Loucy (cell line): ENCODE results near the gene SBF2.

Experiments used
- H2AFZ ChIP-seq: fragments of 200-600 bp; sonication (generic); 2 replicates; pipeline ENCODE4 v1.6.0; 2016; ENCODE audit warnings: antibody characterized with exemption, mild to moderate bottlenecking, low read length, moderate library complexity
- H3F3A ChIP-seq: fragments of 200-600 bp; 2 replicates; pipeline ENCODE4 v1.6.0; 2016; ENCODE audit warnings: antibody characterized with exemption, low read depth, mild to moderate bottlenecking
- H3K27me3 ChIP-seq: fragments of 200-600 bp; sonication (generic); 2 replicates; pipeline ENCODE4 v1.6.1; 2014; ENCODE audit warnings: low read length, mild to moderate bottlenecking; ENCODE audit not compliant: insufficient read depth, poor library complexity, severe bottlenecking
- H3K36me3 ChIP-seq: fragments of 200-600 bp; sonication (generic); 2 replicates; pipeline ENCODE4 v1.6.1; 2016; ENCODE audit warnings: low read length; ENCODE audit not compliant: insufficient read depth
- H3K4me1 ChIP-seq: fragments of 200-600 bp; sonication (generic); 2 replicates; pipeline ENCODE4 v1.5.1; 2014; ENCODE audit warnings: low read length, mild to moderate bottlenecking; ENCODE audit not compliant: insufficient read depth, poor library complexity, severe bottlenecking
- H3K4me2 ChIP-seq: fragments of 200-600 bp; sonication (generic); 2 replicates; pipeline ENCODE4 v1.6.0; 2014; ENCODE audit warnings: antibody characterized with exemption, low read length, low read depth, mild to moderate bottlenecking; ENCODE audit not compliant: poor library complexity, severe bottlenecking
- H3K4me3 ChIP-seq: fragments of 200-600 bp; sonication (generic); 2 replicates; pipeline ENCODE4 v1.5.1; 2014; ENCODE audit warnings: low read length, mild to moderate bottlenecking, mixed read lengths; ENCODE audit not compliant: poor library complexity, severe bottlenecking
- H3K79me2 ChIP-seq: fragments of 200-600 bp; sonication (generic); 2 replicates; pipeline ENCODE4 v1.6.1; 2014; ENCODE audit warnings: low read length; ENCODE audit not compliant: insufficient read depth
- H3K9ac ChIP-seq: fragments of 200-600 bp; sonication (generic); 2 replicates; pipeline ENCODE4 v1.6.0; 2014; ENCODE audit warnings: mild to moderate bottlenecking, low read depth, low read length, moderate library complexity; ENCODE audit not compliant: poor library complexity, severe bottlenecking
- H3K9me2 ChIP-seq: fragments of 200-600 bp; sonication (generic); replicated peaks from 2 replicates; pipeline ENCODE4 v1.6.1; 2016; ENCODE audit warnings: low read depth, low read length, mixed read lengths
- H3K9me3 ChIP-seq: fragments of 200-600 bp; sonication (generic); 2 replicates; pipeline ENCODE4 v1.6.1; 2014; ENCODE audit warnings: mild to moderate bottlenecking, antibody characterized with exemption, low read length, low read depth; ENCODE audit not compliant: insufficient read depth
- H4K20me1 ChIP-seq: fragments of 200-600 bp; sonication (generic); 2 replicates; pipeline ENCODE4 v1.6.0; 2014; ENCODE audit warnings: antibody characterized with exemption, low read length, mild to moderate bottlenecking; ENCODE audit not compliant: insufficient read depth, poor library complexity, severe bottlenecking
- CTCF ChIP-seq: fragments of 200-600 bp; sonication (generic); conservative IDR thresholded peaks from 2 replicates; pipeline ENCODE4 v1.5.1; 2014; ENCODE audit warnings: mild to moderate bottlenecking, antibody characterized with exemption, low read length
- EZH2phosphoT487 ChIP-seq: fragments of 200-600 bp; IDR thresholded peaks from 2 replicates; pipeline ENCODE4 v1.6.1; 2018; ENCODE audit warnings: antibody characterized with exemption, mild to moderate bottlenecking, moderate library complexity, borderline replicate concordance

The SBF2 gene

GRCh38 chr11:9982127-9982795, 311.8 kb downstream of the SBF2 start:
- Histone ChIP-seq H3K9me3 (no peaks in the 10 kb centered on the region), H3K4me3 (no peak overlapping the region), H3K4me1 (peaks cover 7% of the 10 kb centered on the region), H3K4me2 (no peak overlapping the region), H2AFZ (no peak overlapping the region), H3K27me3 (no peaks in the 10 kb centered on the region), H4K20me1 (no peaks in the 10 kb centered on the region), H3K36me3 (no peaks in the 10 kb centered on the region), H3K9me2 (no peaks in the 10 kb centered on the region), H3K79me2 (no peaks in the 10 kb centered on the region), H3F3A (no peaks in the 10 kb centered on the region), H3K9ac (no peak overlapping the region)
- TF ChIP-seq CTCF (no peak), EZH2phosphoT487 (no peak)

GRCh38 chr11:9980931-9981330, 313.1 kb downstream of the SBF2 start:
- H3K4me3 ChIP-seq: no peak overlapping the region
- no peaks in the 10 kb centered on the region for H3K36me3 ChIP-seq
- H3K4me2 ChIP-seq: no peak overlapping the region
- no peaks in the 10 kb centered on the region for H3K27me3 ChIP-seq
- H4K20me1 ChIP-seq: no peaks in the 10 kb centered on the region
- no peaks in the 10 kb centered on the region for H3F3A ChIP-seq
- no peaks in the 10 kb centered on the region for H3K79me2 ChIP-seq
- H3K9ac ChIP-seq: no peak overlapping the region
- TF ChIP-seq EZH2phosphoT487 (no peak), CTCF (no peak)
- peaks cover 7% of the 10 kb centered on the region for H3K4me1 ChIP-seq
- H3K9me2 ChIP-seq: no peaks in the 10 kb centered on the region
- no peaks in the 10 kb centered on the region for H3K9me3 ChIP-seq
- H2AFZ ChIP-seq: no peak overlapping the region

GRCh38 chr11:9977554-9977953, 316.5 kb downstream of the SBF2 start:
- Histone ChIP-seq H3K36me3 (no peaks in the 10 kb centered on the region), H2AFZ (no peak overlapping the region), H3K4me2 (no peak overlapping the region), H3F3A (no peaks in the 10 kb centered on the region), H3K79me2 (no peaks in the 10 kb centered on the region), H3K27me3 (no peaks in the 10 kb centered on the region), H3K4me3 (no peak overlapping the region), H3K9ac (no peak overlapping the region), H4K20me1 (no peaks in the 10 kb centered on the region), H3K4me1 (peaks cover 7% of the 10 kb centered on the region), H3K9me3 (no peaks in the 10 kb centered on the region), H3K9me2 (no peaks in the 10 kb centered on the region)
- TF ChIP-seq EZH2phosphoT487 (no peak), CTCF (no peak)
